ENCODE data around the gene TRIM31.

The TRIM31 gene, protein sequence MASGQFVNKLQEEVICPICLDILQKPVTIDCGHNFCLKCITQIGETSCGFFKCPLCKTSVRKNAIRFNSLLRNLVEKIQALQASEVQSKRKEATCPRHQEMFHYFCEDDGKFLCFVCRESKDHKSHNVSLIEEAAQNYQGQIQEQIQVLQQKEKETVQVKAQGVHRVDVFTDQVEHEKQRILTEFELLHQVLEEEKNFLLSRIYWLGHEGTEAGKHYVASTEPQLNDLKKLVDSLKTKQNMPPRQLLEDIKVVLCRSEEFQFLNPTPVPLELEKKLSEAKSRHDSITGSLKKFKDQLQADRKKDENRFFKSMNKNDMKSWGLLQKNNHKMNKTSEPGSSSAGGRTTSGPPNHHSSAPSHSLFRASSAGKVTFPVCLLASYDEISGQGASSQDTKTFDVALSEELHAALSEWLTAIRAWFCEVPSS

DNA sequence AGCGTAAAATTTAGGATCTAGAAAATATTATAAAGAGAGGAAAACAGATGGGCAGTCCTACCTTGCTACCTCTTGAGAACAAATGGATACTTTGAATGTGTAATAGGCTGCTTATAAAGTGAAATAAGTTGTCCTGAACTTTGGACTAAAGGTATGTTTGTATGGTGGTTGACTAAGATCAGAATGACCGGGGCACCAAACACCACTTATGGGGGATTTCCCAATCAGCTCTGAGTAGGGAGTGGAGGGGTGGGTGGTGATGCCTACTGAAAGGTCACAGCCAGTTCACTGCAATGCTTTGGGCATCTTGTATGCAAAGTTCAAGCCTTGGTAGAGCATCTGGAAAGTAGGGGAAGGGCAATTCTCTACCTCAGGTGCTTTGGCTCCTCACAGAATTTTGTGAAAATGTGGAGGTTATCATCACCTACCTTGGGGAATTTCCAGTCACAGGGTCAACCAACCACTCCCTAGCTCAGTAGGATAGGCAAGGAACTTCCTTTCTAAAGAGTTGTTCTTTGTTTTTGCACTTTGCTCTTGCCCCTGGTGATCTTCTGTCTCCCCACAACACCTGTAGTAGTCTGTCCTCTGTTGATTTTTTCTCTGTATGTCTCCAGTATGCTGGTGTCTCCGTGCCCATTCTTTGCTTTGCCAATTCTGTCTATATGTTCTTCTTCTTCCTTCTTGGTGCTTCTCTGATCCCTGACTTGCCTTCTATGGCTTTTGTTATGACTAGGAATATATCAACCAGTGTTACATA, at the start of gene TRIM31:
TRIM31 (minus strand) TSS at position 88 of the 757 bp plus-strand sequence. CDS start 285 bp downstream, outside the sequence.
- no peak for DNase-seq

GRCh38 chr6:30162265-30163089, 49.6 kb upstream of the TRIM31 start:
- no peak for DNase-seq

DNA sequence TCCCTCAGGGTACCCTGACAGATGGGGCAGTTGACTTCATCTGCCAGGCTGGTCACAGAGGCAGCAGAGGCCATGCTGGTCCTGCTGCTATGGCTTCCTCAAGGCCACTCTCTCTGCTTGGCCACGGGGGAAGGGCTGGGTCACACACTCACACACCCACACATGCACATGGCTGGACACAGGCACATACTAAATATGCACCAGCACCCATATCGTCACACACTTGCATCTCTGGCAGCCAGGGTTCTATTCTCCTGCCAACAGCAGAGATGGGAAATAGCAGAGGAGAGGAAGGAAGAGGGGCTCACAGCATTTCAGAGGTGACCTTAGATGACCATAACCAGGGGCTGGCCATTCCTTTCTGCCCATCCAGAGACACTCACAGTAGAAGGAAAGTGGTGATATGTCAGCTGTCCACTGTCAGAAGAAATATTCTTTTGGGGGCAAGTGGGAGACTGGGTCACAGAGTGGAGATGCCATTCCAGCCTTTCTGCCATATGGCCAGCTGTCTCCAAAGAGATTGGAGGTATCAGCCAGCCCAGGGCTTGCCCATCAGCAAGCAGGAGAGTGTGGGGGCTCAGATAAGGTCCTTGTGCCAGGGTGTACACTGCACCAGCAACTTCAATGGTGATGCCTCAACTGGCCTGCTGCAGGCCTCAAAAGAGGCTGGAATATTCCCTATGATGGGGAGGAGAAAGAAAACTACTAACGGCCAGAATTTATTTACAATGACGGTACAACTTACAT, 48.1 kb upstream of the TRIM31 start, which contains the start of gene TRIM10:
TRIM10 (minus strand) TSS at position 427 of the 747 bp plus-strand sequence; CDS start at position 74, 353 bp downstream.
- DNase-seq = no peak

DNA sequence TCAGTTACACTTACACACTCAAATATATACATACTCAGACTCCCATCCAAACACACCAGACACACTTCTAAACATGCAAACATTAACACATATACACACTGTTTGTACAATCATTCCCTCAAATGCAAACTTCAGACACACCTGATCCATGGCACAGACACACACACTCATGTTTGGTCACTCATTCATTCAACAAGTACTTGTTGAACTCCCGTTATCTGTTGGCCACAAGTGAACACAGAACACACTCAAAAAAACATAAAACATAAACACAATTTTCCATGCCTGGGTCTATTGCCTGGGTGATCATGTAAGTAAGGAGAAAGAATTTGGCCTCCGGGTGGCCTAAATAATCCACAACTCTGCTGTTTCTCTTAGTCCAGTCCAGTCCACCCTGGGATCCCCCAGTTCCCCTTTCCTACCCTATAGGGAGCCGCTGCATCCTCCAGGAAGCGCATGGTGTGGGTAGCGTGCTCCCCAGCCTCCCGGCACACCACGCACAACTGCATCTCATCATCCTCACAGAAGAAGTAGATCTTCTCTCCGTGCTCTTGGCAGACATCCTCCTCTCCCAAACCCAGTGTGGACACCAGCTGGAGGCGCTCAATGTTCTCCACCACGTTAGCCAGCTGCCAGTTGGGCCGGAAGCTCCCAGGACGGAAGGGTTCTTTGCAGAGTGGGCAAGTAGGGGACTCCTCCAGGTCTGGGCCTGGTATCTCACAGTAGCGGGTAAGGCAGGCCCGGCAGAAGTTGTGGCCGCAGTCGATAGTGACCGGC, 47.3 kb upstream of the TRIM31 start:
- DNase-seq = no peak

DNA sequence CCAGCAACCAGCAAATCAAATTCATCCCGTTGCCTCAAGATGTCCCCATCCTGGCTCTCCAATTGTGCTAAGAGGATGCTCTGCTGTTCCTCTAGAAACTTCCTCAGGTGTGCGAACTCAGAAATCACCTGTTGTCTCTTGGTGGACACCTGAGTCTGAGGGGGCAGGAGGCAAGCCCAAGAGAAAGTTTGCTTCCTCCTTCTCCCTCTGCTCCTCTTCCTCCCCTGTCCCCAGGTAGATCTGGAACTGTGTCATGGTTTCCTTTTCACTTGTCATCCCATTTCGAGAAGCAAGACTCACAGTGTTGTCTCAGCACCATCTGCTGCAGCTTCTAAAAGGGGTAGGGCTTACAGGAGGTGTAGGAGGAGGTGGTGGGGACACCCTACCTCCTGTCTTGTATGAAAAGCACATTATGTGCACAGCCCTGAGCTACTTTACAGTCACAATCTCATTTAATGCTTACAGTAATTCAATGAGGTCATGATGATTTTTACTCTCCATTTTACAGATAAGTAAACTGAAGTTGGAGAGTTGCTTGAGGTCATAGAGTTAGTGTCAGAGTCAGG, 45.7 kb upstream of the TRIM31 start:
- no peak for DNase-seq

DNA sequence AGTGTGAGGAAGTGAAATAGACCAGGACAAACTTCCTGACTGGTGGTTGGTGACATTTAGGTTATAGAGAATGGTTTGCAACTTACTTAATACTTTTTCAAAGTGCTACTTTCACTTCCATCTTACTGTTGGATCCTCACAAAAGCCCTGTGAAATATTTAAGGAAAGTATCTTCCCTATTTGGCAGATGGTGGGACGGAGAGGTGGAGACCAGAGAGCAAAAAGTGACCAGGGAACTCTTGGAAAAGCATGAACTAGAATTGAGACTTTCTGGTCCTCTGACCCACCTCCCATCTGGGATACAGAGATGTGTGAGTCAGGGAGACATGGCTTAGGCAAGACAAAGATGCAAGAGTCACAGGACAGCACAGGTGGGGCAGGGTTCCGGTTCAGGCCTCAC, 45.1 kb upstream of the TRIM31 start:
- DNase-seq = no peak

GRCh38 chr6:30157581-30157980, 44.7 kb upstream of the TRIM31 start:
- no peak for DNase-seq

DNA sequence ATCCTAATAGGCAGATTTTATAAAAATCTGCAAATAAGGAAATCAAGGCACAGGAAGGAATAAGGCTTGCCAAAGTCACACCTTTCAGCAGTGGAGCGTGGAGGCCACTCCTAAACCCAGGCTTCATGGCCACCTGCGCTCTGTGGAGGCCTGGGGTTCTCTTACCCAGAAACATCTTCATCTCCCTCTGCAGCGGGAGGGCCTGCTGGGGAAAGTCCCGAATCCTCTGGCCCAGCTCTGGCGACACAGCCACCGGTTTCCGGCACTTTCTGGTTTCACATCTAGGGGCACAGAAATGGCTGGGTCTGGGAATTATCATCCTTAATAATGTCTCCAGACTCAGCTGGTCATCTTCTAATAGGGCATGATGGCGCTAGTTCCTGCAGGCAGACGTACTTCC, 43.9 kb upstream of the TRIM31 start:
- DNase-seq = no peak

DNA sequence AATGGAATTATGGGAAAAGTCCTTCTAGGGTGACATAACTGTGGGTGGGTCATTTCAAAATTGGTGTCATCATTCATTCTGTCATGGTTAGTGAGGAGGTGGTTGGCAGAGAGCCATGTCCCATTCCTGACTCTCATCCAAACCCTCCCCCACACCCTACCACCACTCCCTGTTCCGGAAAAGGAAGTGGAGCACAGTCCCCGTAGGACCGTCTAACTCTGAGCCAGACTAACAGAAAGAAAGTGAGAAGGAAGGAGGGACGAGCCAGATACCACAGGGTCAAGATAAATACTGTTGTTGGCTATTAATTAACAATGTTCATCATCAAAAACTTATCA, 43.3 kb upstream of the TRIM31 start:
- DNase-seq = no peak

- no peak for DNase-seq
Measured at GRCh38 chr6:30155520-30156261, 42.8 kb upstream of the TRIM31 start.

- DNase-seq = no peak
Measured at GRCh38 chr6:30154709-30155519, 42.0 kb upstream of the TRIM31 start.

- no peak for DNase-seq
Measured at GRCh38 chr6:30154061-30154460, 41.2 kb upstream of the TRIM31 start.

- DNase-seq = no peak
Measured at GRCh38 chr6:30152910-30153610, 40.2 kb upstream of the TRIM31 start.

DNA sequence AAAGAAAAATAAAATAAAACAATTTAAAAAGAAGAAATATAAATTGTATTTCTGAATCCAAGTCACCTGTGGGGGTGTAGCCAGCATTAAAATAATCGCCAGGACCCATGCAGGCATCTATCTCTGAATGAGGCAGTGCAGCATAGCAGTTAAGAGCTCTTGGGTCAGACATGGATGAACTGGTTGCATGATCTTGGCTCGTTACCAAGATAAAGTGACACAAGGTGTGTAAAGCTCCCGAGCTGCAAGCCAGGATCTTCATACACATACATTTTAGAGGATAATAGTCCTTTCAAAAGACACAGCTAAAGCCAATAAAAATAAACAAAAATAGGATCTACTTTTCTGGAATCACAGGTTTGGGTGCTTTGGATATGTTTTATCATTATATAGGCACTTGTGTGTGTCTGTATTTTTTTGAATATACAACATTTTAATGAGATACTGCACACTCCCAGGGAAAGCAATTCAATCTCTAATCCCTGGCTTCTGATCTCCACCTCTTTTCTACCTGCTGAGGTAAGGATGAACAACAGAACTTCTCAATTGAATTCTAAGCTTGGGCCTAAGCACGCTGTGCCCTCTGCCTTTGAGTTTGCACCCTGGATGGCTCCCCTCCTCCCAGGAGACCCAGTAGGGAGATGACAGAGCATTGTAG, 39.3 kb upstream of the TRIM31 start:
- no peak for DNase-seq

GRCh38 chr6:30151580-30151979, 38.7 kb upstream of the TRIM31 start:
- no peak for DNase-seq

DNA sequence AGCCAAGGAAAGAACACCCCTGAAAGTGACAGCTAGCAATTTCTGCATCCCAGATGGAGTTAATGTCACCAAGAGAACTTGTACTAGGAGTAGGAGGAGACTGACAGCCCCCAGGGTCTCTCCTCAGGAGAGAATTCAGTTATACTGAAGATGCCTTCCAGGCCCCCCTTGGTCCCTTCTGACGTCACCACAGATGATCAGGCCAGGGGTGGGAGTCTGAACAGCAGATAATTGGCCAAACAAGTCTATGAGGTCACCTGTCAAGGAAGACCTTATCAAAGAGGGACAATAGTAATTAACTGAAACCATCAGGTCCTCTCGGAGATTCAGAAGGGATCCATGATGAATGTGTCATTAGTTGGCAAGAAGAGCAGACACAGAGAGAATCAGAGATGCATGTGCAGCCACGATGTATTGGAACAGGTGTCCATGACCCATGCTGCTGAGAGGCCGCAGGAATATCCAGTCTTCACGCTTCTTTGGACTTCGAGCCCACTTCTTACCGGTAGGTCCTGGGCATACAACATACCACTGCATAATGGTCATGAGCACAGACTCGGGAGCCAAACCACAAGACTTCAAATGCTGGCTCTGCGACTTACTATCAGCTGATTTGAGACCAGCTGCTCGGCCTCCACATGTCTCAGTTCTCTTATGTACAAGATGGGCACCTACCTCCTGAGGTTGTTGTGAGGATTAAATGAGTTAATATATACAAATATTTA, 37.9 kb upstream of the TRIM31 start:
- no peak for DNase-seq

- no peak for DNase-seq
Measured at GRCh38 chr6:30149858-30150550, 37.1 kb upstream of the TRIM31 start.

Data from CD4-positive, alpha-beta T cell treated with Interleukin-15 for 1 hour (primary cell).